ENCODE results near the gene MTREX.

Gene MTREX

DNA sequence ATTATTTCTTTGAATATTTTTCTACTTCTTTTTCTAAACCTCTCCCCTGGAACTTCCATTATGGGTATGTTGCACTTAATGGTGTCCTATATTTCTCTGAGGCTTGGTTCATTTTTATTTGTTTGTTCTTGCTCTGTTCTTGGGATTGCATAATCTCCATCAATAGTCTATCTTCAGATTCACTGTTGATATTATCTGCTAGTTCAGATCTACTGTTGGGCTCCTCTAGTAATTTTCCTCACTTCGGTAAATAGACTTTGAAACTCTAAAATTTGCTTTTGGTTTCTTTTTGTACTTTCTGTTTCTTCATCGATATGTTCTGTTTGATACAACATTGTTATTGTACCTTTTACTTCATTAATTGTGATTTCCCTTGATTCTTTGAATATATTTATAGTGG lies 76.3 kb downstream of the MTREX start:
- DNase-seq (ENCODE audit: low read depth), result no peak

GRCh38 chr5:55385227-55385626 lies 77.4 kb downstream of the MTREX start:
- no peak for DNase-seq (ENCODE audit: low read depth)

GRCh38 chr5:55385846-55386245 lies 78.1 kb downstream of the MTREX start:
- DNase-seq (ENCODE audit: low read depth), result no peak

DNA sequence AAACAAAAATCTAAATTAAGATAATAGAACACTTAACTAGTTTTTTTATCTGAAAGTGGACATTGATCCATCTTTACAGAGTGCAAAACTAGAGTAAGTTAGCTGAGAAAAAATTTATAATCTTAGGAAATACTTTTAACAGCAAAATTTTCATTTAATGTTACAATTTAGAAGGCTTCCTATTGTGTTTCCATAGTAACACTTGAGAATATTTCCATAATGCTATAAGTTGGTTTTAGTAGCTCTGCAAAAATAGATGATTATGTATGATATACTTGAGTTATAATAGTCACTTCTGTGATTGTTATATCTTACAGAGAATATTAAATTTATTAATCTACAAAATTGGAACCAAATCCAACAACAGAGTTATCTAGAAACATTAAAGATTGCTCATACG lies 78.6 kb downstream of the MTREX start:
- DNase-seq (ENCODE audit: low read depth), result no peak

DNA sequence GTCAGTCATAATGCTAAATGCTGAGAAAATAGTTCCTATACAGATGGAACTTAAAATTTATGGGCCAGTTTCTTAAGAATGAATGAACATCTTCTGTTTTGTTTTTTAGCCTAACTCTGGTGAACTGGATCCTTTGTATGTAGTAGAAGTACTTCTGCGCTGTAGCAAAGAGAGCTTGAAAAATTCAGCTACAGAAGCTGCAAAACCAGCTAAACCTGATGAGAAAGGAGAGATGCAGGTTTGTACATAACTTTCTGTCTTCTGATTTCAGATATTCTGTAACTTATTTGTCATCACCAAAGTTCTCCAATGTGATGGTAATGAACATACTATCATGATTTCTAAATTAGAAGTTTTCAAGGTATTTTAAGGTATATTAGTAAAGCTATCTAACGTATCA lies 80.1 kb downstream of the MTREX start:
- DNase-seq (ENCODE audit: low read depth), result no peak

DNA sequence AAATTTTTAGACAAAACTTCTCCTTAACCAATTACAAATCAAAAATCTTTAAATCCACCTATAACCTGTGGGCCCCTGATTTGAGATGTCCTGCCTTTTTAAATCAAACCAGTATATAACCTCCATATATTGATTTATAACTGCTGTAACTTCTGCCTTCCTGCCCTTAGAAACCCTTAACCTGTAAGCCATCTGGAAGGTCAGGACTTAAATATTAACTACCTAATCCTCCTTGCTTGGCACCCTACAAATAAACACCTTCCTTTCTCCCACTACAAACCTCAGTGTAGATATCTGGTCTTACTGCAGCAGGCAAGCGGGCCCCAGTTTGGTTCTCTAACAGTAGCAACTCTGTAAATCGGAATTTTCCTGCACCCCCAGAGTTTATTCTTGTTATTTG lies 83.9 kb downstream of the MTREX start:
- no peak for DNase-seq (ENCODE audit: low read depth)

- no peak for DNase-seq (ENCODE audit: low read depth)
Measured at GRCh38 chr5:55392669-55393068, 84.9 kb downstream of the MTREX start.

GRCh38 chr5:55393501-55394175 lies 85.8 kb downstream of the MTREX start:
- DNase-seq (ENCODE audit: low read depth), result no peak

DNA sequence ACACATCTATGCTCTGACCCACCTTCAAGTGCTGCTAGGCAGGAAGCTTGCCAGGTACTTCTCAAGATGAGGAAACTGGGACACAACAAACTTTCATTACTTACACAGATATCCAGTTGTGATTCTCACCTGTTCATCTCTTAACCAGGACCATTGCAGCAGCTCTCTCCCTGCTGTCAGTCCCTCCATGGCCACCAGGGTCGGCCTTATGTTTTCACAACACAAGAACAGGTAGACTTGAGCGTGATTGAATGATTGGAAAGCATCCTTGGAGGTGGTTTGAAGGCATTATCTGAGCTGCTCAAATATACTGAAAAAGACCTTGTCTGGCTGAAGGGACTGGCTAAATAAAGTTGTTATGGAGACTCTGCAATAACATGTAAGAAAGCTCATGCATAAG lies 94.4 kb downstream of the MTREX start:
- DNase-seq (ENCODE audit: low read depth), result peak; percentile 8

- no peak for DNase-seq (ENCODE audit: low read depth)
Measured at GRCh38 chr5:55406292-55406691, 98.5 kb downstream of the MTREX start.

DNA sequence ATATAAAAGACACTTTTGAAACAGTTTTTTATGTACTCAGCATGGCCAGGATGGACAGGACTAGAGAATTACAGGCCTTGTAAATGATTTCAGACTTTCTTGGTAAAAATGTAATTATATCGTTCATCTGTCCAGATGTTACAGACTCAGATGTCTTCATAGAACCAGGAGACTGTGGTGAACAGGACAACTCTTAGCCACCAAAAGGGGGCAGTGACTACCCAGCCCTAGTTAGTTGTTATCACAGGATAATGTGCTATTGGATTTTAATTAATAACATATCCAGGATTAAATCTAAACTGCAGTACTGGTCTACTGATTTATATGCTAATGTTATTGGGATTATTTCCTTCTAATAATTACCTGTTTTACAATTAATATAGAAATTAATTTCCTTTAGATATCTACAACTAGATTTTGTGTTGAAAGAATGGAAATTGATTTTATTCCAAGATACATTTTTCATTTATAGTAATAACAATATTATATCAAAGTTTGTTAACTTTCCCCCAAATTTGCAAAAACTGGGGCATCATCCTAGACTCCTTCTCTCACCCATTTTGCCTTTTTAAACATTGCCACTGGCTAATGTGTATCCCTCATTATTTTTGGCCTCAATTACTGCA lies 99.4 kb downstream of the MTREX start:
- peak; percentile 58 for DNase-seq (ENCODE audit: low read depth)

DNA sequence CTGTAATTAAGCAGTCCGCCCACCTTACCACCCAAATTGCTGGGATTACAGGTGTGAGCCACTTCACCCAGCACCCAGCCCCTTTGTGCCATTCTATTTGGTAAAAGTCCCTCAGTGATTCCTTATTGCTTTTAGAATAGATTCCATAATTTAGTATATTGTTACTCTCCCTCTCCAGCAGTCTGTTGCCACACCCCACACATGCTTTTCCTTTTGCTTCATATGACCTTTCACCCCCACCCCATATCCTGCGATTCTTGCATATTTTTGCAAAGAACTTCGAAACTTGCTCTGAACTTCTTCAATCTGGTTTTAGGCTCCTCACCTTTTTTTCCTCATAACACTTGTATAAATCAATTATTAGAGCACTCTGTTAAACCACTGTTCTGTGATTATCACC lies 100.2 kb downstream of the MTREX start:
- no peak for DNase-seq (ENCODE audit: low read depth)

GRCh38 chr5:55409775-55410174 lies 102.0 kb downstream of the MTREX start:
- DNase-seq (ENCODE audit: low read depth), result no peak

DNA sequence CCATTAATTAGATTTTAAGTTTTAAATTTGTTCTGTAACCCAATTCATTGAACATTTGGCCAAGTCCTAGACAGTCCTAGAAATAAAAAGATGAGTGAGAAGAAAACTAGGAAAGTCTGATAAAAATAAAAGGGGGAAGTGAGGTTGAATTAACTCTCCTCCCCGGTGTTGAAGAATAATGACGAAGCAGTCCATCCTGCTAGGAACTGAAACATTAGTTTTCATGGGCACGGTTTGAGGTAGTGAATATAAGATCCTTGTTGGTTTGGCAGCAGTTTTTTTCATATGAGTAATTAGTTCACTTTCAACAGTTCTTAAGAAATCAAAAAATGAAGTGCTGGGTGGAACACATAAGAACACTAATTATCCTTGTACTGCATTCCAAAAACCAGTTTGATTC lies 103.1 kb downstream of the MTREX start:
- no peak for DNase-seq (ENCODE audit: low read depth)

GRCh38 chr5:55411876-55412275 lies 104.1 kb downstream of the MTREX start:
- no peak for DNase-seq (ENCODE audit: low read depth)

DNA sequence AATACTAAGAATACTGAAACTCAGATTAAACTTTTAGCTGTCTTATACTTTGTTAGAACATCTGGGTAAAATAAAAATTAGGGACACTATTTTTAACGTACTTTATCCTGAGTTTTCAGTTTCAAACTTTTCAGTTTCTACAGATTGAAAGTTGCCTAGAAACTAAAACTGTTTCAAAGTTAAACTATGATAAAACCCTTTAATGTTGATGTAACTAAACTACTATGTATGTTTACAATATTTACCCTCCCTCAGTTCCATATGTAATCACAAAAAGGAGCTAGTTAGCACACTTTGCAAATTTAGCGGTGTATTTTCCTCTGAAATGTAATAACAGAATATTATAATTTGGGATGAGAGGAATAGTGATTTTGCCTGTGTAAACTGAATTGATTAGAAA lies 105.9 kb downstream of the MTREX start:
- DNase-seq (ENCODE audit: low read depth), result no peak

DNA sequence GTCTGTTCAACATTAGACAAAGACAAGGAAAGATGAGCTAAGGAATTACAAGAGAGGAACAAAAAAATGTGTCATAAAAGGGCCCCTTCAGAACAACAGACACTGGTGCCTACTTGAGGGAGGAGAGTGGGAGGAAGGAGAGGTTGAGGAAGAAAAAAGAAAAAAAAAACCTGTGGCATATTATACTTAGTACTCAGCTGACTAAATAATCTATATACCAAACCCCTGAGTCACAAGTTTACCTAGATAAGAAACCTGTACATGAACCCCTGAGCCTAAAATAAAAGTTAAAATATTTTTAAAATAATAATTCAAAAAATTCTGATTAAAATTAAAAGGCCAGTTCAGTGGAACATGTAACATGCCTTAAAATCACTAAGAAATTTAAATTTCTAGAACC lies 107.3 kb downstream of the MTREX start:
- no peak for DNase-seq (ENCODE audit: low read depth)

GRCh38 chr5:55416306-55416705 lies 108.5 kb downstream of the MTREX start:
- DNase-seq (ENCODE audit: low read depth), result no peak

GRCh38 chr5:55418994-55419968 lies 111.5 kb downstream of the MTREX start:
- DNase-seq (ENCODE audit: low read depth), result peak; percentile 19

DNA sequence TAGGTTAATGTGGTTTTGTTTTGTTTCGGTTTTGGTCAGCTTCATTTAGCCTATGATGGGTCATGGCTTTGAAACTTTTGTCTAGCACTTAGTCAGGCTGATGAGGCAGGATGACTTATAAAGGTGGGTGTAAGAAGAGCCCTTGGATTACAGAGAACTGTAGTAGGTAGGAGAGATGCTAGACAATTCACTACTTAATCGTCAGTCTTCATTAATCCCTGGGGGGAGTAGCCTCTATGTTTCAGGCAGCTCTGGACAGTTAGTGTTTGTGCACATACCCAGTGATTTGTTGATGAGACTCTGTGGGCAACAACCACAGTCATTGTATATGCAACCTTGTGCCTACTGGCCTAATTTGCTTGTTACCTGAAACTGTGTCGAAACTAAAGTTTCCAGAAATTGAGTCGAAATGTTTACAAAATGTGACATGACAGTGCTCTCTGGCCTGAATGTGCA lies 113.3 kb downstream of the MTREX start:
- DNase-seq (ENCODE audit: low read depth), result peak; percentile 66

- no peak for DNase-seq (ENCODE audit: low read depth)
Measured at GRCh38 chr5:55426455-55426854, 118.7 kb downstream of the MTREX start.

- DNase-seq (ENCODE audit: low read depth), result peak; percentile 54
Measured at GRCh38 chr5:55427157-55427556, 119.4 kb downstream of the MTREX start.

GRCh38 chr5:55429221-55429612 lies 121.4 kb downstream of the MTREX start:
- no peak for DNase-seq (ENCODE audit: low read depth)

Measured in ELR (cell line).